ENCODE measurements around the gene ZW10. TPM values are rescaled to one million over a fixed set of nuclear protein-coding genes. Genes with fewer than 3 reads are reported as not detected.

ZW10 gene
- total and polyA plus RNA-seq, 2 of the 13 experiments (the other 11 are each of a cell fraction or from before 2014, with no cell fraction given), result 5.8 to 31.3 TPM

DNA sequence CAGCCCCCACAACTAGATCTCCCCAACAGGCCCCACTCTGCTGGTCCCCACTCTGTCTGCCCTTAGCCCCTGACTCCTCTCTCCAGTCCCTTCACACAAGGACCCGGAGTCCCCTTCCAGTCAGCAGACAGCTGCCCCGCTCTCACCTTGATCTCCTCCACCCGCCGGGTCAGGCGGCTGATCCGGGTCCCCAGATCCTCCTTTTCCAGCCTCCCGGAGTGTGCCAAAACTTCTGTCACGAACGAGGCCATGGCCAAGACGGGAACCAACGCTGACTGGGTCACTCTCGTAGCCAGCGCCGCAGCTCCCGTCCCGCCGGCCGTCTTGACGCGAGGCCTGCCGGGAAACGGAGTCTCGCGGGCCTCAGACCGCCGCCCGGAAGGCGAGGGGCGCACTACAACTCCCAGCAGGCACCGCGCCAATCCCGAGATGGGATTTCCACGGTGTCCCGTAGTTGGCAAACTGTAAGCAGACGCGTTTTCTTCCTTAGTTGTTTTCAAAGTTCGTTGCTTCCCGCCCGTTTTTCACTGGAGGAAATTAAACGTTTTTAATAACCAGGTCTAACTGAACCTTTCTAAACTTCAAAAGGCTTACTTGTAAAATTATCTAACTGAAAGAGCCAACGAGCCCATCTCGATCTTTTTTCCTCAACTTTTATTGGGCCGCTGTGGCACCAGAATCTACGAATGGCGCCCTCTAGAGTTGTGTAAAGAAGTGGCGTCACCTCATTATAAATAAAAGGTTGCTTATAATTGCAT, at the start of gene ZW10 (continued):
- TF ChIP-seq ATAD3A (CRISPR knock-in tag; IDR thresholded peaks at IDR 0.05) (no peak), HMG20A (CRISPR knock-in tag; IDR thresholded peaks at IDR 0.05; ENCODE audit: borderline replicate concordance) (no peak), ISL2 (CRISPR knock-in tag; IDR thresholded peaks at IDR 0.05) (0 out of 2 replicates have a peak, but pooled peaks have one; percentile 61), ZNF572 (CRISPR knock-in tag; IDR thresholded peaks at IDR 0.05) (no peak), PHF5A (CRISPR knock-in tag; IDR thresholded peaks at IDR 0.05; ENCODE audit: low read depth, unreplicated experiment) (no peak), STAG1 (CRISPR knock-in tag; IDR thresholded peaks at IDR 0.05) (no peak), TFDP2 (CRISPR knock-in tag; IDR thresholded peaks at IDR 0.05) (peak; percentile 94), THAP11 (CRISPR knock-in tag; IDR thresholded peaks at IDR 0.05) (peak; percentile 100), ATF2 (CRISPR knock-in tag; IDR thresholded peaks at IDR 0.05) (peak; percentile 63; the same call in 1 of the 2 replicates), HNF4G (IDR thresholded peaks at IDR 0.05; ENCODE audit: borderline replicate concordance, low read depth, low read length) (no peak), HNF4G (CRISPR knock-in tag; IDR thresholded peaks at IDR 0.05; ENCODE audit: borderline replicate concordance, low read depth) (no peak; the same call in 1 of the 2 replicates), SMARCC2 (IDR thresholded peaks at IDR 0.05) (no peak), GATAD1 (CRISPR knock-in tag; IDR thresholded peaks at IDR 0.05) (peak; percentile 94), SOX13 (IDR thresholded peaks at IDR 0.05) (no peak), SOX13 (CRISPR knock-in tag; conservative IDR thresholded peaks at IDR 0.05 in 1 of 2, IDR thresholded peaks at IDR 0.05 in 1 of 2) (peak in 1 of 2 experiments; percentile 19; a peak in 1 of 4 replicates), SRY (CRISPR knock-in tag; IDR thresholded peaks at IDR 0.05) (peak; percentile 84), REPIN1 (CRISPR knock-in tag; IDR thresholded peaks at IDR 0.05; ENCODE audit: borderline replicate concordance, low read depth) (peak; percentile 73; the same call in 1 of the 2 replicates), ZSCAN22 (CRISPR knock-in tag; IDR thresholded peaks at IDR 0.05) (no peak), TSC22D2 (CRISPR knock-in tag; IDR thresholded peaks at IDR 0.05; ENCODE audit: borderline replicate concordance) (no peak)
- TF ChIP-seq, protein P1, sequence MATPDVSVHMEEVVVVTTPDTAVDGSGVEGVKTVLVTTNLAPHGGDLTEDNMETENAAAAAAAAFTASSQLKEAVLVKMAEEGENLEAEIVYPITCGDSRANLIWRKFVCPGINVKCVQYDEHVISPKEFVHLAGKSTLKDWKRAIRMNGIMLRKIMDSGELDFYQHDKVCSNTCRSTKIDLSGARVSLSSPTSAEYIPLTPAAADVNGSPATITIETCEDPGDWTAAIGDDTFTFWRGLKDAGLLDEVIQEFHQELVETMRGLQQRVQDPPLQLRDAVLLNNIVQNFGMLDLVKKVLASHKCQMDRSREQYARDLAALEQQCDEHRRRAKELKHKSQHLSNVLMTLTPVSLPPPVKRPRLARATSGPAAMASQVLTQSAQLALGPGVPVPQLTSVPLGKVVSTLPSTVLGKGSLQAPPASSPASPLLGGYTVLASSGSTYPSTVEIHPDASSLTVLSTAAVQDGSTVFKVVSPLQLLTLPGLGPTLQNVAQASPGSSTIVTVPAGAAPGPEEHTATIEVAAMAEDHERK (CRISPR knock-in tag; IDR thresholded peaks at IDR 0.05; ENCODE audit: low read depth), result peak; percentile 67; the same call in 1 of the 2 replicates
- TF ChIP-seq, protein P2, sequence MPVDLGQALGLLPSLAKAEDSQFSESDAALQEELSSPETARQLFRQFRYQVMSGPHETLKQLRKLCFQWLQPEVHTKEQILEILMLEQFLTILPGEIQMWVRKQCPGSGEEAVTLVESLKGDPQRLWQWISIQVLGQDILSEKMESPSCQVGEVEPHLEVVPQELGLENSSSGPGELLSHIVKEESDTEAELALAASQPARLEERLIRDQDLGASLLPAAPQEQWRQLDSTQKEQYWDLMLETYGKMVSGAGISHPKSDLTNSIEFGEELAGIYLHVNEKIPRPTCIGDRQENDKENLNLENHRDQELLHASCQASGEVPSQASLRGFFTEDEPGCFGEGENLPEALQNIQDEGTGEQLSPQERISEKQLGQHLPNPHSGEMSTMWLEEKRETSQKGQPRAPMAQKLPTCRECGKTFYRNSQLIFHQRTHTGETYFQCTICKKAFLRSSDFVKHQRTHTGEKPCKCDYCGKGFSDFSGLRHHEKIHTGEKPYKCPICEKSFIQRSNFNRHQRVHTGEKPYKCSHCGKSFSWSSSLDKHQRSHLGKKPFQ (CRISPR knock-in tag; IDR thresholded peaks at IDR 0.05; ENCODE audit: insufficient replicate concordance), result no peak
- TF ChIP-seq, protein P3, sequence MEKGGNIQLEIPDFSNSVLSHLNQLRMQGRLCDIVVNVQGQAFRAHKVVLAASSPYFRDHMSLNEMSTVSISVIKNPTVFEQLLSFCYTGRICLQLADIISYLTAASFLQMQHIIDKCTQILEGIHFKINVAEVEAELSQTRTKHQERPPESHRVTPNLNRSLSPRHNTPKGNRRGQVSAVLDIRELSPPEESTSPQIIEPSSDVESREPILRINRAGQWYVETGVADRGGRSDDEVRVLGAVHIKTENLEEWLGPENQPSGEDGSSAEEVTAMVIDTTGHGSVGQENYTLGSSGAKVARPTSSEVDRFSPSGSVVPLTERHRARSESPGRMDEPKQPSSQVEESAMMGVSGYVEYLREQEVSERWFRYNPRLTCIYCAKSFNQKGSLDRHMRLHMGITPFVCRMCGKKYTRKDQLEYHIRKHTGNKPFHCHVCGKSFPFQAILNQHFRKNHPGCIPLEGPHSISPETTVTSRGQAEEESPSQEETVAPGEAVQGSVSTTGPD (CRISPR knock-in tag; IDR thresholded peaks at IDR 0.05), result no peak

All from HepG2 (cell line).